Measurements from ENCODE around the gene ASXL3. TPM values are rescaled to one million over a fixed set of nuclear protein-coding genes. Genes with fewer than 3 reads are reported as not detected.

ASXL3 gene
- total RNA-seq, 1 experiment from 2014 or later, result 1.2 TPM

- no peaks in the 10 kb centered on the region for H3K9me3 ChIP-seq
- H3K4me3 ChIP-seq (ENCODE audit: low read depth, low read length), result no peak overlapping the region
- H3K9me3 Mint-ChIP-seq (ENCODE audit: unreplicated experiment), result no peaks in the 10 kb centered on the region
- H3K27ac Mint-ChIP-seq (ENCODE audit: unreplicated experiment), result no peak overlapping the region
- no TSS peak for BruUV-seq (replicated peaks)
- H3K4me3 Mint-ChIP-seq (ENCODE audit: unreplicated experiment), result no peak overlapping the region
- no peaks in the 10 kb centered on the region for H3K27me3 Mint-ChIP-seq (ENCODE audit: insufficient read depth, unreplicated experiment)
- H3K36me3 Mint-ChIP-seq (ENCODE audit: insufficient read depth, unreplicated experiment), result no peaks in the 10 kb centered on the region
- H3K36me3 ChIP-seq (ENCODE audit: control insufficient read depth, insufficient read depth, low read length), result no peaks in the 10 kb centered on the region
- CTCF ChIA-PET, result no interaction called here
- intact Hi-C loops (cut with micrococcal nuclease; ENCODE audit: unreplicated experiment), result no loop called here
- no peaks in the 10 kb centered on the region for H3K4me1 ChIP-seq
- H3K4me1 Mint-ChIP-seq (ENCODE audit: low read depth, unreplicated experiment), result no peaks in the 10 kb centered on the region
- POLR2A ChIA-PET, result no interaction called here
- TF ChIP-seq CTCF (IDR thresholded peaks at IDR 0.05; ENCODE audit: insufficient read depth in 1 of 2, low read depth in 1 of 2, low read length in 1 of 2, severe bottlenecking in 1 of 2, unreplicated experiment in 1 of 2), result no peak
- no peaks in the 10 kb centered on the region for H3K27me3 ChIP-seq (replicated peaks; ENCODE audit: control insufficient read depth, insufficient read depth, low read length)
- DNase-seq, result no peak
These were observed 39.5 kb upstream of the ASXL3 start for GRCh38 chr18:33538418-33539042.

- no peaks in the 10 kb centered on the region for H3K4me1 ChIP-seq
- intact Hi-C loops (cut with micrococcal nuclease; ENCODE audit: unreplicated experiment), result no loop called here
- no peak for TF ChIP-seq CTCF (IDR thresholded peaks at IDR 0.05; ENCODE audit: insufficient read depth in 1 of 2, low read depth in 1 of 2, low read length in 1 of 2, severe bottlenecking in 1 of 2, unreplicated experiment in 1 of 2)
- no peaks in the 10 kb centered on the region for H3K27me3 ChIP-seq (replicated peaks; ENCODE audit: control insufficient read depth, insufficient read depth, low read length)
- POLR2A ChIA-PET, result no interaction called here
- Mint-ChIP-seq H3K27ac (ENCODE audit: unreplicated experiment) (no peak overlapping the region), H3K27me3 (ENCODE audit: insufficient read depth, unreplicated experiment) (no peaks in the 10 kb centered on the region), H3K4me1 (ENCODE audit: low read depth, unreplicated experiment) (no peaks in the 10 kb centered on the region), H3K36me3 (ENCODE audit: insufficient read depth, unreplicated experiment) (no peaks in the 10 kb centered on the region), H3K9me3 (ENCODE audit: unreplicated experiment) (no peaks in the 10 kb centered on the region), H3K4me3 (ENCODE audit: unreplicated experiment) (no peak overlapping the region)
- no peak for DNase-seq
- H3K9me3 ChIP-seq, result no peaks in the 10 kb centered on the region
- CTCF ChIA-PET, result no interaction called here
- BruUV-seq (replicated peaks), result no TSS peak
- no peaks in the 10 kb centered on the region for H3K36me3 ChIP-seq (ENCODE audit: control insufficient read depth, insufficient read depth, low read length)
- H3K4me3 ChIP-seq (ENCODE audit: low read depth, low read length), result no peak overlapping the region
These were observed 37.6 kb upstream of the ASXL3 start for GRCh38 chr18:33540392-33540791.

- DNase-seq, result no peak
- no TSS peak for BruUV-seq (replicated peaks)
- intact Hi-C loops (cut with micrococcal nuclease; ENCODE audit: unreplicated experiment), result no loop called here
- Mint-ChIP-seq H3K4me3 (ENCODE audit: unreplicated experiment) (no peak overlapping the region), H3K9me3 (ENCODE audit: unreplicated experiment) (no peaks in the 10 kb centered on the region), H3K27me3 (ENCODE audit: insufficient read depth, unreplicated experiment) (no peaks in the 10 kb centered on the region), H3K36me3 (ENCODE audit: insufficient read depth, unreplicated experiment) (no peaks in the 10 kb centered on the region), H3K4me1 (ENCODE audit: low read depth, unreplicated experiment) (no peaks in the 10 kb centered on the region), H3K27ac (ENCODE audit: unreplicated experiment) (no peak overlapping the region)
- CTCF ChIA-PET, result no interaction called here
- Histone ChIP-seq H3K36me3 (ENCODE audit: control insufficient read depth, insufficient read depth, low read length) (no peaks in the 10 kb centered on the region), H3K27me3 (replicated peaks; ENCODE audit: control insufficient read depth, insufficient read depth, low read length) (no peaks in the 10 kb centered on the region), H3K4me1 (no peaks in the 10 kb centered on the region), H3K4me3 (ENCODE audit: low read depth, low read length) (no peak overlapping the region), H3K9me3 (no peaks in the 10 kb centered on the region)
- POLR2A ChIA-PET, result no interaction called here
- no peak for TF ChIP-seq CTCF (IDR thresholded peaks at IDR 0.05; ENCODE audit: insufficient read depth in 1 of 2, low read depth in 1 of 2, low read length in 1 of 2, severe bottlenecking in 1 of 2, unreplicated experiment in 1 of 2)
These were observed 36.7 kb upstream of the ASXL3 start for GRCh38 chr18:33541316-33541715.

Data from Caco-2 (cell line).